ENCODE measurements around the gene CNTNAP2. TPM values are rescaled to one million over a fixed set of nuclear protein-coding genes. Genes with fewer than 3 reads are reported as not detected.

CNTNAP2 gene
- polyA plus RNA-seq, 5 donors: 30.4 to 44.2 (median 39.8) TPM

DNA sequence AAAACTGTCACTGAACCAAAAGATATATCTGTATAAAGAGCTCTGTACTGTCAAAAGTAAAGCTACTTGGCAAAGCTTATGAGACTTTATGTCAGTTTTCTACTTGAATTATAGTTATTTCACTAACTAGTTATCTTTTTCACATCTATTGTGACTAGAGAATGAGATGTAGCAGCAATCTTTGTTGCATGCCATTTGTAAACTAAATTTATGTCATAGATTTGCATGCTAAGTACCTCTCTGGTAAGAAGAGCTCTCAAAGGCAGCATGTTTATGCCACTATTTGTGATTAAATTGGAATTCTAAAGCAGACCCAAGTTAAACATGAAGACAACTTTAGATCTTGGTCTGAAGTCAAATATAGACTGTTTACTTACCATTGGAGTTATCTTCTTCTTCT is 300.6 kb downstream of the CNTNAP2 start:
- DNase-seq: no peak

DNA sequence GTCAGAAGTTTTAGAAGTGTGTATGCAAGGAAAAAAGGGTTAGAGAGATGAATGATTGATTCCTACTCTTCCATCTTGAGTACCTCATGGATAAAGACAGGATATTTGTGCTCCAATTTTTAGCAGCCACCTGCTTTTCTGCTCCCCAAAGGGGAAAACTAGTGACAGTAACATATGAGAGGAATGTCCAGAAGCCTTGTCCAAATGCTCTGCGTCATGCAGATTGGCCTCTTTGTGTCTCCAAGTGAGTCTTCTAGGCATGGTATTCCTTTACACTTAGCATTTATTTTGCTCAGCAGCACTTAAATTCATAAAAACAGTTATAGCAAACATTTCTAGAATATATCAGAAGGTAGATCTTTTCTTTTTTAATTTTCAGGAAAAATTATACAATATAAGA is 306.8 kb downstream of the CNTNAP2 start:
- no peak for DNase-seq

DNA sequence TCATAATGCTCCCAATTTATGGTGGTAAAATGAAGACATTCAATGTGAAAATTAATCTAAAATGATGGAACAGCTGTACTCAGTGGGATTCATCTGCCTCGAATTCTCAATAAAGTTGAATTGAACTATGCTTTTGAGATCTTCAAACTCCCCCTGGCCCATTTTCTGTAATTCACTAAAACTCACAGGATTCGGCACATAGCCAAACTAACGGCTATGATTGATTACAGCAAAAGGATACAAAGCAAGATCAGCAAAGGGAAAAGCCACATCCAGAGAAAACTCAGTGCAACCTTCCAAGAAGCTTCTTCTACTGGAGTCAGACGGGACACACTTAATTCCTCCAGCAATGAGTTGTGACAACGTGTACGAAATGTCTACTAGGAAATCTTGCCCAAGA is 307.5 kb downstream of the CNTNAP2 start:
- DNase-seq: no peak

DNA sequence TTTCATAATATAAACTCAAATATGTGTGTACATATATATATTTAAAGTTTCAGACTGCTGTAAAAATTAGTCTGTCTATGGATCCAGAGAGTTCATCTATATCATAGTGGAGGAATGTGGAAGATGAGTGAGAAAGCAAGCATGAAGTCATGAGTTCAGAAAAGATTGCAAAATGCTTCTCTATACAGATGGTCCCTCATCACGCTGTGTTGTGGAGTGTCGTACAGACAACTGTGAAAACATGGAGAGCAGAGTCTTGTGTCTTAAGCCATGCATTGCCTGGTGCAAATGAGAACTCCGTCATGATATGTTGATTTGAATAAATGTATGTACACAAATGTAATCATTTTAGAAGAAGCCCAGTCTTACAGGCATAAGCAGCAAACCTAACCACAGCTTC is 316.9 kb downstream of the CNTNAP2 start:
- DNase-seq: no peak

DNA sequence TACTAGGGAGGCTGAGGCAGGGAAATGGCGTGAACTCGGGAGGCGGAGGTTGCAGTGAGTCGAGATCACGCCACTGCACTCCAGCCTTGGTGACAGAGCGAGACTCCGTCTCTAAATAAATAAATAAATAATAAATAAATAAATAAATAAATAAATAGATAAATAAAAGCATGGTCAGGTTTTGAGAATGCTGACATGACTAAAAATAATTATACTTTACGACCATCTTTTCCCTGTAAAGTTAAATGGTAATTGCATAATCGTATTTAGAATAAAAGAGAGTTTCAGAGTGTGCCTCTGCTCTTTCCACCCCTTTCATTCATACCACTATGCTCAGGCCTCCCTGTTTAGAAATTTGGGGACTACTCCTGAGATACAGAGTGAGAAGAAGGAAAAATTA is 326.5 kb downstream of the CNTNAP2 start:
- no peak for DNase-seq

DNA sequence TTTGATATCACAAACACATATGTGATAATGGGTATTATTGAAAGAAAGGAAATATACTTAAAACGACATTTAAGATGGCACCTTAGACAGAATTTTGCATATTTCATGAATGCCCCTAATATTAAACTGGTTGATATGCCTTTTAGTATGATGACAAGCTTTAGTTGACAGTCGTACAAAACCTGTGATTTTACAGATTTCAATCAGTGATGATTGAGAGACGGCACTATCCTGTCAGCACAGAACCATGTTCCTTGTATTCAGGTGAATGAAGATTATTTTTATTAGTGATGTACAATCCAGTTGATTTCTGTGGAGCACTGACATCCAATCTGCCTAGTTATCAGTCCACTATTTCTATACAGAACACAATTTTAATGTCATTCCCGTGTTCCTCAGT is 333.0 kb downstream of the CNTNAP2 start:
- DNase-seq: no peak

DNA sequence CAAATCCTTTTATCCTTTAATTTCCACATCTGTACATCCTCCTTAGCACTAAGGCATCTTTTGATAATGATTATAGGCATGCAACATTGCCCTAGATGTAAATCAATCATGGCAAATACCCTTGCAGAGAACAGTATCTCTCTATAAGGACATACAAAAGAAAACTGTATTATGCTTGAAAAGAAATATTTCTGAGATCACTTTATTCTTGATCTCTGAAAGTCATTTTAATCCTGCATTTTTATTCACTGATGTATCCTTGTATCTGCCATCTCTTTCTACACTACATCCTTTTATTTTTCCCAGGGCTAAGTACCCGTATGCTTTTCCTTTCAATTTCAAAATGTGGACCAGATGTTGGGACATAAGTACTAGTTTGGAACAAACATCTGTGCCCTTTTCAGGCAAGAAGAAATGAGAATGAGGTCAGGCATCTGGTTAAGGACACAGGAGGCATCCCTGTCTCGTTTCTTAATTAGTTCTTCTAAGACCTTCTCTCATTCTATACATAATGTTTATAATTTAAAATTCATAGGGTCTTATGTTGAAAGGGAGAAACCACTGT is 338.6 kb downstream of the CNTNAP2 start:
- DNase-seq: no peak

DNA sequence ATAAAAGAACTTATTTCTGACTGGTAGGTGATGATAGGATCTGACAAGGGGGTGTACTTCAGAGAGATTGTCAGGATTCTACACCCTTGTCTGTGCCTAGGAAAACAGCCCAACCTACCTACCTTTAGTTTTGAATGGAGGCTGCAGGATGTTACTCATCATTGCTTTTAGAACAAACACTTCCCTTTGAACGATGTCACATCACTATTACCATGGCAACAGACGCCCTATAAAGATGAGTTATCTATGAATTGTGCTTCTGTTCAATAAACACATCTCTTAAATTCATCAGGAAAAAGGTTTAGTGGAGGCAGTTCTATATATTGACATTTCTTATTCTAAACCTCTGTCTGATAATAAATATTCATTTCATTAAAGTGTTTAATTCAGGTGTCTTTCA is 362.4 kb downstream of the CNTNAP2 start:
- DNase-seq: no peak

DNA sequence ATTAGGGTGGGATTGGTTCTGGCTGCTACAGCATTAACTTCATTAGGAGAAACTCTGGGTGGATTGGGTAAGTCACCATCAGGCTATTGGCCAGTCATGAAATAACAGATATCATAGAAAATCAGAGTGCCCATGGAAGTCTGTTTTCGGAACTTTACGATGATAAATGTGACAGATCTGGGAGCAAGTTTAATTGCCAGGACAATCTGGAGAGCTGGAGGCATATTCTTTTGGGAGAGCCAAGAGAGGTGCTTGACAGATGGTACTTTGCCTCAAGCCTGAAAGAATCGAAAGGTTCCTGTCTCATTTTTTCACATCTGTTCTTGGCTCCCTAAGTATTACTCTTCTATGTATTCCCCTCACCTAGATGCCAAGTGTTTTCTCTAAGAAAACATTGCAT is 369.9 kb downstream of the CNTNAP2 start:
- DNase-seq: no peak

DNA sequence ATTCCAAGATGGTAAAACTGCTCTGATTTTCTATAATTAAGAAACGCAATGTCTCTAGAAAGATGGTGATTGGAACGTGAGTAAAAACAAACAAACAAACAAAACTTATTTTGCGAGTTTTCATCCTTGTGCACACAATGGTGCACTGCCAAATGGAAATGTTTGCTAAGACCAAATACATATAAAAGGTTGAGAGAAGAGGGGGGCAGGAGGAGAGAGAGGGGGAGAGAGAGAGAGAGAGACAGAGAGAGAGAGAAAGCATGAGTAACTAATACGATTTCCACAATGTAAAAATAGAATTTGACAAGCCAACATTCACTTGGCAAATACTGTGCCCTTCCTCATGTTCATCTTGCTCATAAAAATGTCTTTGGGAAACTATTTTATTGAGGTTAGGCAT is 375.4 kb downstream of the CNTNAP2 start:
- DNase-seq: no peak

DNA sequence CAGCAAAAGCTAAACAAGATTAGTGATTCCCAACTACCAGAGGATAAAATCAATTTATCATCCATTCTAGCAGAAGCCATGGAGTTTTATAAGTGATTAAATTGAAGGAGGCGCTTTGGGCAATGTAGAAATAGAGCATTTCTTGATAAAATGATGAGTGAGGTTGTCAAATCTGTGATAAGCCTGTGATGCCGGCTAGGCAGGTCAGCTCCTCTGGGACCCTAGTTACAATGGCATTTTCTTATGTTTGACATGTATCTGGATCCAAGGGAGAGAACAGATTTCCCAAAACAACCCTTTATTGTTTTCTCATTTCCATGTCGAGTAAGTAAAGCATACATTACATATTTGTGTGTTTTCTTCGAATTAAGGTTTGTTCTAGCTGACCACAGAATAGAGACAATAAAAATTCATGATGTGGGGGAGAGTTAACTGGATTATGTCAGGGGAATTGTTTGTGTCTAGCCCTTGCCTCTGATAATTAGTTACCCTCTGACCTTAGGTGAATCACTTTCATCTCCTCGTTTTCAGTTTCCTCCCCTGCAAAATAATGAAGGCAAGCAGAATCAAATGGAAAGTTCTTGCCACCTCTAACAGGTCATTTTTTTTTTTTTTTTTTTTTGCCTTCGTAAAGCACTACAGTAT is 378.5 kb downstream of the CNTNAP2 start:
- DNase-seq: no peak

DNA sequence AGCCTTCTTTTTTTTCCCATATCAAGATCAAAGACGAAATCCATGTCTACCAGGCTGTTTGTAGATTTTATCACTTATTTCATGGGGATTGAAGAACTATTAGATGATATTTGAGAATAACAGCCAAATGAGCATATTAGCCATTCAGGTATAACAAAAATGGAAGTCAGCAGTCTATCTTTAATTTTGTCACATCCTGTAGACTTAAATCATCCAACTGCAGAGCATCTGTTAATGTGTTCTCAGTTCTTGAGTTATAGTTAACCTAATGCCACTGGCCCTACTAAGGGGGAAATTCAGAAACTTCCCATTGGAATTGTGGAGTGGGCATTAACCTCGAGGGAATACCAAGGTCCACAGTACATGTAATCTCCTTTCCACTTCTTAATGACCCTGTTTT is 380.1 kb downstream of the CNTNAP2 start:
- no peak for DNase-seq

DNA sequence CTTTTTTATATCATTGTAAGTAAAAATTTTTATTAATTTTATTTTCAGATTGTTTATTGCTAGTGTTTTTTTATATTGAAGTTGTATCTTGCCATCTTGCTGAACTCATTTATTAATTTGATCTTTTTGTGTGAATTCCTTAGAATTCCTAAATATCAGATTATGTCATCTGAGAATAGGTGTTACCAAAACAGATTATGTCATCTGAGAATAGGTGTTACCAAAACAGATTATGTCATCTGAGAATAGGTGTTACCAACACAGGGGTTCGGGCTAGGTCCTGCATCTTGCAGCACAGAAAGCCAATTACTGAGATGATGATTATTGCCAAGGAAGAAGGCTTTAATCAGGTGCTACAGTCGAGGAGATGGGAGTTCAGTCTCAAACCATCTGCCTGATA is 383.4 kb downstream of the CNTNAP2 start:
- no peak for DNase-seq

DNA sequence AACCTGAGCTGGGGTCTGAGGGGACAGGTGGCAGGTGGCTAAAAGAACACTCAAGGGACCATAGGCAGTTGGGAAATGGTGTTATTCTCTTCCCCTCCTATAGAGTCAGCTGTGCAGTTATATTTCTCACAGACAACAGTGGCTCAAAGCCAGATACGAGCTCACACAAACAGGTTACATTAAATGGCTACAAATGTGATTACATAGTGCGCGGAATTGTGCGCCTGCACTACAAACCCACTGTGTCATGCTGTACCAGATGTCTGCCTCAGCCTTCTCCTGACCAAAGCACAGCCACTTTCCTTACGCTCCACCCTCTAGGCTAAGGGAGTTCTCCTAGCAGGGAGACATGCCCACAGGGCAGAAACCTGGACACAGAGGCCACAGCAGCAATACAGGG is 387.2 kb downstream of the CNTNAP2 start:
- no peak for DNase-seq

DNA sequence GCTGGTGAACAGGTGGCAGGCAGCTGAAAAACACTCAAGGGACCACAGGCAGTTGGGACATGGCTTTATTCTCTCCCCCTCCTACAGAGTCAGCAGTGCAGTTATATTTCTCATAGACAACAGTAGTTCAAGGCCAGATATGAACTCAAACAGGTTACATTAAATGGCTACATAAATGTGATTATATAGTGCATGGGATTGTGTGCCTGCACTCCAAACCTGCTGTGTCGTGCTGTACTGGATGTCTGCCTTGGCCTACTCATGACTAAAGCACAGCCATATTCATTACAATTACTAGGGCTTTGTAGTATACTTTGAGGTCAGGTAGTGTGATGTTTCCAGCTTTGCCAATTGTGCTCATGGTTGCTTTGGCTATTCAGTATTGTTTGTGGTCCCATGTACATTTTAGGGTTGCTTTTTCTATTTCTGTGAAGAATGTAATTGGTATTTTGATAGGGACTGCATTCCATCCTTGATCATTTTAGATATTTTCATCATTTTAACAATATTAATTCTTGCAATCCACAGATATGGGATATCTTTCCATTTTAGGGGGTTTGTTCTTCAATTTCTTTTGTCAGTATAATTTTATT is 393.6 kb downstream of the CNTNAP2 start:
- DNase-seq: no peak

DNA sequence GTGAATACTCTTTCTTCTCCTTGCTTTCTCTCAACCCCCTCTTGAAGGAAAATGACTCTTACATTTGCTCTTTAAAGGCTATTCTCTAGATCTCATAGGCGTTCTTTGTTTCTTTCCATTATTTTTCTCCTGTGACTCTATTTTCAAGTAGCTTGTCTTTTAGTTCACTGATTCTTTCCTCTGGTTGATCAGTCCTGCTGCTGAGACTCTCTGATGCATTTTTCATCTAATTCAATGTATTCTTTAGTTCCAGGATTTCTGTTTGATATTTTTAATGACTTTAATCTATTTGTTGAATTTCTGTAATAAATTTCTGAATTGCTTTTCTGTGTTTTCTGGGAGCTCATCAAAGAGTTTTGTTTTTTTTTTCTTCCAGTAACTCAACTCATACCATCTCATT is 397.7 kb downstream of the CNTNAP2 start:
- DNase-seq: no peak

DNA sequence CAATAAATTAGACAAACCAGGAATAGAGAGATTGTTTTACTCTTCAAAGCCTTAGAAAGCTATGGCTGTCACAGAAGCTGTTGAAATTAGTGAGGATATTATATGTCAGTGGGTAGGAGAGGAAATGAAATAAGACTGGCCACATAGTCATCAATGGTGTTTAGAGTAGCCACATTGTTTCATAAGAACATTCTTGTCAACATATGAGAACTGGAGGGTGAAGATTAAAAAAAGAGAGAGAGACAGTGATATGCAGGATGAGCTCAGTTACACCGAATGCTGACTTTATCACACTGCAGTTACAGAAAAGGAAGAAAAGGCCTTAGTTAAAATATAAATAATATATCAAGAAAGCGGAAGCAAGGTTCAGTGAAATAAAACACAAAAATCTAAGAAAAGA is 412.0 kb downstream of the CNTNAP2 start:
- no peak for DNase-seq

DNA sequence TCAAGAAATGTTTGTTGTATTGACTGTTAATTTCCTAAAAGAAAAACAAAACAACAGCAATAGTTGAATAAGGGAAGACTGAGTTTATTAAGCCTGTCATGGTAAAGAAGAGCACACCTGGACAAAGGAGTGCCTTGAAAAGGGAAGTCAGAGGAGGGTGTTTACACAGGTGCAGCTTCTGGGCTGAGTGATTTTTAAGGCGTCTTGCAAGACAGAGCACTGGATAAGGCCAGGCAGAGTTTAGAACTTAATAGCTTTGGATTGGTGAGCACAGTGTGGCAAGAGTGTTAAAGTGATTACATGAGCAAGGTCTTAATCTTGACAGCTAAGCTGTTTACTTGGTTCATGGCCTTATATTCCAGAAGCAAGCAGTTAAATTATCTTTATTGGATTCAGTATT is 423.2 kb downstream of the CNTNAP2 start:
- no peak for DNase-seq

DNA sequence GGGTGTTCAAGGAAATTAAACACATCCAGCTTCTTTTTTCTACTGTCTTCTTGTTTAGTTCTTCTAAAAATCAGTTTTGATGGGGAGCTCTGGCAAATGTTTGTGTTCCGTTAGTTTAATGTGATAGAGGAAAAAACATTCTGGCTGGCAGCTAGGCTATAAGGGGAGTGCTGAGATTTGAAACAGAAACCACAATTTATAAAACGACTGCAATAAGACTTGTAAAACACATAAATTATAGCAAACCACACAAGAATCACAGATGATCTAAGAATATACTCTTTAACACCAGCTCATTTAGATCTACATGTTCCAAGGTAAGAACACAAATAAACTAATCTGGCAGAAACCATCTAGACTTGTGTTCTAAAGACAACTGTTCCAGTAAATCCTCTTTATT is 425.5 kb downstream of the CNTNAP2 start:
- peak in 1 of 2 donors; percentile 2 for DNase-seq

DNA sequence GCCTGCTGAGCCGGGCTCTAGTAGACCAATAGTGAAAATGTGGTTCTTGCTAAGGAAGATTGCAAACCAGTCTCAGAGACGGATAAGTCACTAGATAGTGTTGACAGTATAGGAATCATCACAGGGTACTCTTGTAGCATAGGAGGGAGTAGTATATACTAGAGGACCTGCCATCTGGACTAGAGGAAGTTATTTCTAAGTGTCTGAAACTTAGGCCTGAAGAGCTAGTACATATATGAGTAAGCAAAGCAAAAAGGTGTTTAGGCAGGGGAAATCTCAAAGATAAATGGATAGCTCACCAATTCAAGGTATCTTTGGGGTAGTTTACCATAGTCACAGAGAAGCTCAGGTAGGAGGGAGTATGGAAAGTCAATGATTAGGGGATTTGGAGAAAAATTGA is 428.1 kb downstream of the CNTNAP2 start:
- no peak for DNase-seq

DNA sequence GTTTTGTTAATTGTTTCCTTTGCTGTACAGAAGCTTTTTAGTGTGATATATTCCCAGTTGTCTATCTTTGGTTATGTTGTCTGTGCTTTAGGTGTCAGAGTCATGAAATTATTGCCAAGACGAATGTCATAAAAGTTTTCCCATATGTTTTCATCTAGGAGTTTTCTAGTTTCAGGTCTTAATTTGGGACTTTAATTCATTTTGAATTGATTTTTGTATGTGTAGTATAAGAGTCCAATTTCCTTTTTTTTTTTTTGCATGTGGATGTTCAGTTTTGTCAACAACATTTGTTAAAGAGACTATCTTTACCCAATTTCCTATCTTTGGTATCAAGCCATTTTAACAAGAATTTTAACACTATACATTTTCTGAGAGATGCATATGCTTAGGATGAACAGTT is 432.2 kb downstream of the CNTNAP2 start:
- no peak for DNase-seq

DNA sequence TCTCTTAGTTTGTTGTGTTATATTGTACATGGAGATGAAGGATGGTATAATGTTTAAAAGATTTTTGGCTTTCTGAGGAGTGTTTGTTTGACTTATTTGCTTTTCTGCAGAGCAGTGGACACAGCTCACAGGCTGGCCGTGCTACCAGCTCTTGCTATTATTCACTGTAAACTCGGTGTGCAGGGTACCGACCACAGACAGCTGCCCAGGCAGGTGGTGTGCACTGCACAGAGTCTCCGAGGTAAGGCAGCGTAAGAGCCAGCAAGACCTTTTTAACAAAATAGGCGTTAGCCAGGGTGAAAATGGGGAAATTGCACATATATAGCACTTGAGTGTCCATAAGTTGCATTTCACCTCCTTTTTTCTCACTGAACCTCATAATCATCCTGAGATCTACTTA is 438.0 kb downstream of the CNTNAP2 start:
- DNase-seq: no peak

DNA sequence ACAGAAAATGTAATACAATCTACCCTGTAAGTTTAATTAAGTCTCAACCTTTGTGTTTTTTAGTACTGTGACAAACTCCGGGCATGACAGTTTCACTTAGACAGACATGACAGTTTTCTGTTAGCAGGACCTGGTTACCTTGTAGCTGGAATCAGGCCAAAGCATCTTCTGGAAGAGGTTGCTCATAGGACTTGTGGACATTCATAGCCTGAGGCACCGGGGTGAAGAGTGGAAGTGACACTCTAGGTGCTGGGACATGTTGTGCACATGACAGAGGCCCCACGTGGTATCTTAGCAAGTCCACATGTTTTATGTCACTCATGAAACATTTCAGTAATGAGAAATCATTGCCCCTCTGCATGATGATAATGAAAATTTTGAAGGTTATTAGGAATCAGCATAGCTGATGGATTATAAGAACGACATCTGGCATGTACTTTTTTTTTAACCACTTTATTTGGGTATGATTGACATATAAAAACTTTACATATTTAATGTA is 441.4 kb downstream of the CNTNAP2 start:
- DNase-seq: no peak

DNA sequence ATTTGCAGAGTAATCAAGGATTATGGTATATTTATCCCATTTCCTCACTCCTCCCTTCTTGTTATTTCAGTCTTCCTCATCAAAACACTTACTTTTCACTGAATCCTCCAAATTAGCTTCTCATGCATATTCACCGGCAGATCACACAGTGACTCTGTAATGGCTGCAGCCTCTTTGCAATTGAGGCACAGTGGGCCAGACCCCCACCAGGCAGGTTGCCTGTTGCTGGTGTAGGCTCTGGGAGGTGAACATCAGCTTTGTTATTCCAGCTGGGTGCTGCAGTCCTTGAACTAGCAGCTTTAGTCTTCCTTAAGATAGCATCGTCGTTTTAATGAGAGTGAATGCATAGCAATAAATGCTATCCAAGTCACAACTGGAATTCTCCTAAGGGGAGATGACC is 449.3 kb downstream of the CNTNAP2 start:
- DNase-seq: no peak

All from right lung (tissue), 5 donors.